Endothelial cell (in vitro differentiated cells): ENCODE measurements around the gene TMEM272. TPM values are rescaled to one million over a fixed set of nuclear protein-coding genes. Genes with fewer than 3 reads are reported as not detected.

Experiments
- DNase-seq: peaks from one replicate; pipeline ENCODE4 v3.0.0; 2021; ENCODE audit warnings: low spot score
- H3K27ac Mint-ChIP-seq: one replicate; pipeline ENCODE4 v1.8.0; 2021; ENCODE audit warnings: mixed read lengths, inconsistent platforms; ENCODE audit not compliant: unreplicated experiment
- H3K27me3 Mint-ChIP-seq: one replicate; pipeline ENCODE4 v1.8.0; 2021; ENCODE audit warnings: mild to moderate bottlenecking, moderate library complexity, mixed read lengths, inconsistent platforms; ENCODE audit not compliant: unreplicated experiment
- H3K36me3 Mint-ChIP-seq: one replicate; pipeline ENCODE4 v1.8.0; 2021; ENCODE audit warnings: mild to moderate bottlenecking, low read depth, mixed read lengths, inconsistent platforms; ENCODE audit not compliant: unreplicated experiment
- H3K4me1 Mint-ChIP-seq: one replicate; pipeline ENCODE4 v1.8.0; 2021; ENCODE audit warnings: mild to moderate bottlenecking, mixed read lengths, inconsistent platforms; ENCODE audit not compliant: unreplicated experiment
- H3K4me3 Mint-ChIP-seq: one replicate; pipeline ENCODE4 v1.8.0; 2021; ENCODE audit warnings: mild to moderate bottlenecking, mixed read lengths, inconsistent platforms; ENCODE audit not compliant: unreplicated experiment
- H3K9me3 Mint-ChIP-seq: one replicate; pipeline ENCODE4 v1.8.0; 2021; ENCODE audit warnings: mixed read lengths, inconsistent platforms; ENCODE audit not compliant: unreplicated experiment
- total RNA-seq: library from RNA; stranded (reverse); fragmentation: NEBNext Ultra II Directional; extraction: Animal tissue kit (Norgen Biotek cat#: 25700); gene quantifications from one replicate; pipeline ENCODE4 v1.2.1, GENCODE V29; 2021; ENCODE audit not compliant: unreplicated experiment
- TF ChIP-seq, protein P1 (sequence below): fragments of 200-600 bp; sonication (generic); IDR thresholded peaks from one replicate; pipeline ENCODE4 v1.5.0; 2021; ENCODE audit warnings: antibody characterized with exemption; ENCODE audit not compliant: unreplicated experiment

Gene TMEM272
- total RNA-seq, 1 donor from 2014 or later: 0.15 TPM

DNA sequence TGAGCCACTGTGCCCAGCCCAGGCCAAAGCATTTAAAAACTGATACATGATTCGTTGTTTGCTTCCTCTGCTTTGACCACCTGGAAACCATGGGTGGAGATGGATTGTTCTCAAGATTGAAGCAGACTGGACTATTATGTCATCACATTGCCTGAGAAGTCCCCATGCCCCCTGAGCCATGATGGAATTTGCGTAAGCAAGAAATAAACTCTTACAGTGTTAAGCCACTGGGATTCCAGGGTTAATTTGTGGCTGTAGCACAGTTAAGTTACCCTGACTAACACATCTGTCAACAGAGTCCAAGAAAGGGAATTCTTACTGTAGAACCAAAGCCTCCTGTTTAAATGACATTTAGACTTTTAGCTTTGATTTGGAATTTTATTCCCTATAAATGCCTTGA lies 21.6 kb downstream of the TMEM272 start:
- H3K27ac Mint-ChIP-seq: no peak overlapping the region
- TF ChIP-seq, protein P1, sequence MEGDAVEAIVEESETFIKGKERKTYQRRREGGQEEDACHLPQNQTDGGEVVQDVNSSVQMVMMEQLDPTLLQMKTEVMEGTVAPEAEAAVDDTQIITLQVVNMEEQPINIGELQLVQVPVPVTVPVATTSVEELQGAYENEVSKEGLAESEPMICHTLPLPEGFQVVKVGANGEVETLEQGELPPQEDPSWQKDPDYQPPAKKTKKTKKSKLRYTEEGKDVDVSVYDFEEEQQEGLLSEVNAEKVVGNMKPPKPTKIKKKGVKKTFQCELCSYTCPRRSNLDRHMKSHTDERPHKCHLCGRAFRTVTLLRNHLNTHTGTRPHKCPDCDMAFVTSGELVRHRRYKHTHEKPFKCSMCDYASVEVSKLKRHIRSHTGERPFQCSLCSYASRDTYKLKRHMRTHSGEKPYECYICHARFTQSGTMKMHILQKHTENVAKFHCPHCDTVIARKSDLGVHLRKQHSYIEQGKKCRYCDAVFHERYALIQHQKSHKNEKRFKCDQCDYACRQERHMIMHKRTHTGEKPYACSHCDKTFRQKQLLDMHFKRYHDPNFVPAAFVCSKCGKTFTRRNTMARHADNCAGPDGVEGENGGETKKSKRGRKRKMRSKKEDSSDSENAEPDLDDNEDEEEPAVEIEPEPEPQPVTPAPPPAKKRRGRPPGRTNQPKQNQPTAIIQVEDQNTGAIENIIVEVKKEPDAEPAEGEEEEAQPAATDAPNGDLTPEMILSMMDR: no peak

DNA sequence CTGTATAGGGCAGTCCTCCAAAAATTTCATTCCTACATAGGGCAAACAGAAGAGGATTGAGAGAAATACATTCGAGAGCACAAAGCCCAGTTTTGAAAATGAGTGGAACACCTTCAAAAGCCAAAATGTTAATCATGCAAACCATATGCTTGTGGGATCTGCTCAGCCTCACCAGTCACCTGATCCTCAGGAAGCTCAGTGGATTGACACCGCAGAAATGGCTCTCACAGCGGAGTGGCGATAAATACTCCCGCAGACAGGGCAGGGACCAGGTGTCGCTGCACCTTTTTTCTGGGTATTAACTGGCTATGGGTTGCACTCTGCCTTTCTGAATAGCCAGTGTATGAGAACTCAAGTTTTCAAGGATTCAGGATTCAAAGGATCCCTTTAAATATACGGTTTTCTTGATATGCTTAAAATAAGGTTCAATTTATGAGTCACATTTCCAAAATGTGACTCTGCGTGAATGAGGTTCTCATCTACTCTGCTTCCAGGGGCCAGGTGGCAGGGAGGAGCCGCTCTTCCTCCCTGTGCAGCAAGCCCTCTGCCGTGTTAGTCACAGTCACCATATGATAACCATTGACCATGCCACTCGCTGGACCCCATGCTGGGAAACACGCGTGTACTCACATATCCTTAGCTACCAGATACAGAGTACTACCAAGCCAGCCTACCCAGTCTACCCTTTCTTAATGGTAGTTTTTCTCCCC lies 22.7 kb downstream of the TMEM272 start:
- Mint-ChIP-seq H3K27me3 (peaks cover 4% of the 10 kb centered on the region), H3K27ac (no peak overlapping the region), H3K4me1 (peaks cover 17% of the 10 kb centered on the region), H3K36me3 (no peaks in the 10 kb centered on the region), H3K4me3 (no peak overlapping the region), H3K9me3 (no peaks in the 10 kb centered on the region)
- DNase-seq: no peak
- TF ChIP-seq, protein P1: no peak

More for the DNA sequence above, 21.6 kb downstream of the TMEM272 start:
- Mint-ChIP-seq H3K27me3 (peaks cover 2% of the 10 kb centered on the region), H3K9me3 (no peaks in the 10 kb centered on the region), H3K36me3 (no peaks in the 10 kb centered on the region), H3K4me1 (peaks cover 17% of the 10 kb centered on the region), H3K4me3 (no peak overlapping the region)
- no peak for DNase-seq

DNA sequence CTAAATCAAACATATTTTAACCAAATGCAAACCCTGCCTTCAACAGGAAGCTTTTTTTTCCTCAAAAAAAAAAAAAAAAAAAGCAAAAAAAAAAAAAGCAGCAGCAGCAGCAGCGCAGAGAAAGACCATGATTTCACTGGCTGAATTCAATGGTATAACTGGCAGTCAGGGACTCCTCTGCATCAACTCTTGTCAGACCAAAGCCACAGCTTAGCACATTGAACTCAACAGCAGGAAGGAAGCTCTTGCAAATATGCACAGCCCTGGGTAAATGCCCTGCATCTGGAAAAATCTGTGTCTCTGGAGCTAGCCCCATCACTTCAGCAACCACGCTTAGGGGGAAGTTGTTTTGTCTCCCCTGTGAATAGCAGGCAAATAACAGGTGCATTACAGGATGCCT lies 23.4 kb downstream of the TMEM272 start:
- H3K9me3 Mint-ChIP-seq: no peaks in the 10 kb centered on the region
- peaks cover 16% of the 10 kb centered on the region for H3K4me1 Mint-ChIP-seq
- H3K4me3 Mint-ChIP-seq: no peak overlapping the region
- H3K27me3 Mint-ChIP-seq: peaks cover 4% of the 10 kb centered on the region
- no peak for DNase-seq
- no peak overlapping the region for H3K27ac Mint-ChIP-seq
- no peaks in the 10 kb centered on the region for H3K36me3 Mint-ChIP-seq
- TF ChIP-seq, protein P1: no peak

DNA sequence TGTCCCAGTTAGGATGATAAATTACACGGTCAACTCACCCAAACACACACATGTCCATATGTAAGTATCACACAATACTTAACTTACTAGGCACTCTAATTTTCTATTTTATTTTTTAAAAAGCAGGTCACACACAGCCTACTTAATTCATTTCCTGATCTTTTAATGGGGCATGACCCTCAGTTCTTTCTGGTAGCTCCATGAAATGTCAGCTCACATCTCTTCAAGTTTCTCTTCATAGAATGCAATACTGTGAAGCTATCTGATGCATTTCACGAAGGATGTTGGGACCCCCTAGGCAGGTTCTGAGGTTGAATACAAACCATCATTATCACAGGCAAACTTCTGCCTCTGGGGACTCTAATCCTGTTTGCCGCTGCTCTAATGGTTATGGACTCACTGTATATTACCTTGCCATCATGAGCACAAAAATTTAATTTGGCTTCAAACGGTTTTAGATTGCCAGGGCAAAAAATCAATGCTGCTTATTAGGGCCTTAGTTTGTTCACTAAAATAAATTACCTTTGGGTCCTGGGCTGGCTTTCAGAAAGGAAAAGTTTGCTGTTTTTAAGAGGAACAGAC lies 24.9 kb downstream of the TMEM272 start:
- no peak overlapping the region for H3K4me3 Mint-ChIP-seq
- H3K36me3 Mint-ChIP-seq: no peaks in the 10 kb centered on the region
- H3K27ac Mint-ChIP-seq: no peak overlapping the region
- peaks cover 11% of the 10 kb centered on the region for H3K4me1 Mint-ChIP-seq
- TF ChIP-seq, protein P1: no peak
- H3K9me3 Mint-ChIP-seq: no peaks in the 10 kb centered on the region
- no peak for DNase-seq
- peaks cover 4% of the 10 kb centered on the region for H3K27me3 Mint-ChIP-seq

DNA sequence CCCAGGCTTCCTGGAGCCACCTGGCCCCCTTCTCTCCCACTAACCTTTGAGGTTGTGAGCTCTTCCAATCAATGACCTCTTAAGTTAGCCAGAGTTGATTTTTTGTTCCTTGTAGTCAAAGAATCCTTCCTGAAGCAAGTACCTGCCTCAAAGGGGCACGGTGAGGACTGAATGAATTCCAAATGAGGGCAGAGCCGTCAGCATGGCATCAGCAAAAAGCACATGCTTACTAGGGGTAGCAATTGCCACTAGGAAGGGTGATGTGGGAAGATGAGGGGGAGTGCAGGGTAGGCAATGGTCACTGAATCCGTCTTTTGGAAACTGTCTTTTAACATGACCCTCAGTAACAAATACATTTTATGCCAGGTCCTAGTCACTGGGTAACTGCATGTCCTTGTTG lies 25.4 kb downstream of the TMEM272 start:
- DNase-seq: no peak
- TF ChIP-seq, protein P1: no peak
- Mint-ChIP-seq H3K4me1 (peaks cover 12% of the 10 kb centered on the region), H3K27me3 (peaks cover 6% of the 10 kb centered on the region), H3K36me3 (no peaks in the 10 kb centered on the region), H3K27ac (no peak overlapping the region), H3K9me3 (no peaks in the 10 kb centered on the region), H3K4me3 (no peak overlapping the region)
